A549 (cell line): ENCODE data around the gene EFCAB11.
"Not testable (repeated sequence)": the region's sequence is repeated elsewhere in the genome, so short reads cannot be mapped to it uniquely, and the experiment has no call there.

Source experiments
- CEBPB ChIP-seq, 2 experiments: fragments of >200 bp in 1 of 2; sonication (Bioruptor Twin) in 1 of 2; formaldehyde crosslinking in 1 of 2; IDR thresholded peaks; 2 replicates each; pipeline ENCODE4 v1.6.1; 2012 to 2016
- CHD2 ChIP-seq: fragments of 150-350 bp; IDR thresholded peaks from 2 replicates; pipeline ENCODE4 v1.6.1; 2014; ENCODE audit warnings: low read length; ENCODE audit not compliant: partially characterized antibody
- EP300 ChIP-seq, 2 experiments: fragments of >200 bp; sonication (Bioruptor Twin); formaldehyde crosslinking; IDR thresholded peaks; 2 replicates in 1 of 2; 3 replicates in 1 of 2; pipeline ENCODE4 v1.6.1; 2016 to 2017
- MAX ChIP-seq: IDR thresholded peaks from 2 replicates; pipeline ENCODE4 v1.6.1; 2012
- PHF8 ChIP-seq: fragments of 200-600 bp; sonication (generic); IDR thresholded peaks from 2 replicates; pipeline ENCODE4 v1.6.1; 2016; ENCODE audit warnings: low read depth, mild to moderate bottlenecking, antibody characterized with exemption, moderate library complexity, borderline replicate concordance
- POLR2A ChIP-seq: IDR thresholded peaks from 2 replicates; pipeline ENCODE4 v1.6.1; 2012; ENCODE audit warnings: mild to moderate bottlenecking, low read length
- ZC3H11A ChIP-seq: fragments of 450-650 bp; IDR thresholded peaks from 2 replicates; pipeline ENCODE4 v1.6.1; 2014; ENCODE audit warnings: antibody characterized with exemption, mild to moderate bottlenecking
- ZFP36 ChIP-seq: fragments of 450-650 bp; IDR thresholded peaks from 2 replicates; pipeline ENCODE4 v1.6.1; 2014; ENCODE audit warnings: borderline replicate concordance; ENCODE audit not compliant: partially characterized antibody

GRCh38 chr14:89893388-89893787 lies 61.1 kb downstream of the EFCAB11 start:
- TF ChIP-seq POLR2A; EP300 (IDR thresholded peaks at IDR 0.05); PHF8; ZFP36; CEBPB (IDR thresholded peaks at IDR 0.05); CHD2; MAX; ZC3H11A: not testable (repeated sequence)
